Measurements from ENCODE around the gene GPC6.

Gene GPC6

DNA sequence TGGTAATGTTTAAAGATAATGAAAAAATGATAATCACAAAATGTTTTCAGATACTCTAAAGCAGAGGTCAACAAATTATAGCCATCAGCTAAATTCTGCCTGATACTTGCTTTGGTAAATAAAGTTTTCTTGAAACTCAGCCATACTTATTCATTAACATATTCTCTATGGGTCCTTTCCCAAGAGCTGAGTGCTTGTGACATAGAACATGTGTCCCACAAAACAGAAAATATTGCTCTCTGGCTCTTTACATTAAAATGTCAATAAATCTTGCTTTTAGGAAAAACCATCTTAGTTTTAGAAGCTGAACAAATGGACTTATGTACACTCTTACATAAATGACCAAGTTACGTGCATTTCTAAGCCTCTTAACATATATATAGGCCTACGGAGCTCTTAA lies 945.8 kb downstream of the GPC6 start:
- Histone ChIP-seq H3K4me3 (ENCODE audit: low read depth, low read length) (no peak overlapping the region), H3K36me3 (replicated peaks) (no peaks in the 10 kb centered on the region), H3K27ac (no peak overlapping the region), H3K27me3 (replicated peaks) (no peaks in the 10 kb centered on the region)
- TF ChIP-seq, protein P1, sequence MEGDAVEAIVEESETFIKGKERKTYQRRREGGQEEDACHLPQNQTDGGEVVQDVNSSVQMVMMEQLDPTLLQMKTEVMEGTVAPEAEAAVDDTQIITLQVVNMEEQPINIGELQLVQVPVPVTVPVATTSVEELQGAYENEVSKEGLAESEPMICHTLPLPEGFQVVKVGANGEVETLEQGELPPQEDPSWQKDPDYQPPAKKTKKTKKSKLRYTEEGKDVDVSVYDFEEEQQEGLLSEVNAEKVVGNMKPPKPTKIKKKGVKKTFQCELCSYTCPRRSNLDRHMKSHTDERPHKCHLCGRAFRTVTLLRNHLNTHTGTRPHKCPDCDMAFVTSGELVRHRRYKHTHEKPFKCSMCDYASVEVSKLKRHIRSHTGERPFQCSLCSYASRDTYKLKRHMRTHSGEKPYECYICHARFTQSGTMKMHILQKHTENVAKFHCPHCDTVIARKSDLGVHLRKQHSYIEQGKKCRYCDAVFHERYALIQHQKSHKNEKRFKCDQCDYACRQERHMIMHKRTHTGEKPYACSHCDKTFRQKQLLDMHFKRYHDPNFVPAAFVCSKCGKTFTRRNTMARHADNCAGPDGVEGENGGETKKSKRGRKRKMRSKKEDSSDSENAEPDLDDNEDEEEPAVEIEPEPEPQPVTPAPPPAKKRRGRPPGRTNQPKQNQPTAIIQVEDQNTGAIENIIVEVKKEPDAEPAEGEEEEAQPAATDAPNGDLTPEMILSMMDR (IDR thresholded peaks at IDR 0.05; ENCODE audit: low read depth, low read length, missing control alignments) = no peak
- no peak for DNase-seq
- in situ Hi-C loops (cut with HindIII; ENCODE audit: low pct_ligation_motif_present, low sequenced_read_pairs) = no loop called here

DNA sequence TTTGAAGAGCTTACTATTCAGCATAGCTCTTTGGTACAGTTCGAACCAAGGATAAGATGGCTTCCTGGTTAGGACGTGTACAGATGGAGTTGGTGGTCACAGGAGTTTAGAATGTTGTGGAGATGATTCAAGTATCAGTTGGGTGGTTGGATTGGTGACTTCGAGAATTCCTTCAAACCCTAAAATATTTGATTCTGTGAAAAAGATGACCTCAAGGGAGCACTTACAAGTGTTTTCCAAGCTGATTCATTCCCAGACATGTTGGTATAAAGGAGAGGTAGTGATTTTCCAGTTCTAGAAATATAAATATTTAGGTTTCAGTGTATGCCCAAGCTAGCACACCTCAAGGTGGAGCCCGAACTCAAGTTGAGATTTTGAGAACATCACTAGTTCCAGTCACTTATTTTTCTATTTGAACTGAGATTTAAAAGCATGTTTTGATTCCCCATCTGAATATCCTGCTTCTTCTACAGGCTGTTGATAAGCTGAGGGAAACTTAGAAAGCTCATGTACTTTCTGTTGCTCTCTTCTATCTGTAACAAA lies 946.8 kb downstream of the GPC6 start:
- in situ Hi-C loops (cut with HindIII; ENCODE audit: low pct_ligation_motif_present, low sequenced_read_pairs) = no loop called here
- DNase-seq = peak; percentile 72
- H3K4me3 ChIP-seq (ENCODE audit: low read depth, low read length) = no peak overlapping the region
- H3K36me3 ChIP-seq (replicated peaks) = no peaks in the 10 kb centered on the region
- peak overlapping the region; percentile 49 for H3K27ac ChIP-seq
- TF ChIP-seq, protein P1 (IDR thresholded peaks at IDR 0.05; ENCODE audit: low read depth, low read length, missing control alignments) = peak; percentile 42
- no peaks in the 10 kb centered on the region for H3K27me3 ChIP-seq (replicated peaks)

DNA sequence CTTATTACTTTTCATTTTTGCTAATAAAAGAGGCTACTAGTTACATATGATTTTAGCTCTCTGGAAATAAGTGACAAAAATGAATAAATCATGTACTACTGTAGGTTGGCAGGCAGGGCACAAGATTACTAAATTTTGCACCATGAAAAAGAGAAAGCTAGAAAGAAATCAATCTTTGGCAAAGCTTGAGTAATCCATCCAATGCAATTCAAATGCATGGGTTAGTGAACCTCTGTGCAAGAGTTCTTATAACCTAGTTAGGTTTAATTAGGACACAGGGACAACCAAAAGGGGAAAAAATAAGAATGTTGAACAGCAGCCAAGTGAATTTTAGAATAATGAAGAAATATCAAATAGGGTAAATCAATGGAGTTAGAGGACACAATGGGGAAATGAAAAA lies 947.4 kb downstream of the GPC6 start:
- DNase-seq = no peak
- Histone ChIP-seq H3K27ac (no peak overlapping the region), H3K27me3 (replicated peaks) (no peaks in the 10 kb centered on the region), H3K36me3 (replicated peaks) (no peaks in the 10 kb centered on the region), H3K4me3 (ENCODE audit: low read depth, low read length) (no peak overlapping the region)
- TF ChIP-seq, protein P1 (IDR thresholded peaks at IDR 0.05; ENCODE audit: low read depth, low read length, missing control alignments) = no peak
- in situ Hi-C loops (cut with HindIII; ENCODE audit: low pct_ligation_motif_present, low sequenced_read_pairs) = no loop called here

GRCh38 chr13:94175076-94175475 lies 948.5 kb downstream of the GPC6 start:
- in situ Hi-C loops (cut with HindIII; ENCODE audit: low pct_ligation_motif_present, low sequenced_read_pairs) = no loop called here
- no peaks in the 10 kb centered on the region for H3K36me3 ChIP-seq (replicated peaks)
- no peaks in the 10 kb centered on the region for H3K27me3 ChIP-seq (replicated peaks)
- TF ChIP-seq, protein P1 (IDR thresholded peaks at IDR 0.05; ENCODE audit: low read depth, low read length, missing control alignments) = no peak
- no peak overlapping the region for H3K4me3 ChIP-seq (ENCODE audit: low read depth, low read length)
- no peak for DNase-seq
- H3K27ac ChIP-seq = no peak overlapping the region

GRCh38 chr13:94176561-94176960 lies 950.0 kb downstream of the GPC6 start:
- Histone ChIP-seq H3K27ac (no peak overlapping the region), H3K36me3 (replicated peaks) (no peaks in the 10 kb centered on the region), H3K4me3 (ENCODE audit: low read depth, low read length) (no peak overlapping the region), H3K27me3 (replicated peaks) (no peaks in the 10 kb centered on the region)
- DNase-seq = no peak
- in situ Hi-C loops (cut with HindIII; ENCODE audit: low pct_ligation_motif_present, low sequenced_read_pairs) = no loop called here
- TF ChIP-seq, protein P1 (IDR thresholded peaks at IDR 0.05; ENCODE audit: low read depth, low read length, missing control alignments) = no peak

GRCh38 chr13:94177041-94177440 lies 950.4 kb downstream of the GPC6 start:
- in situ Hi-C loops (cut with HindIII; ENCODE audit: low pct_ligation_motif_present, low sequenced_read_pairs) = no loop called here
- TF ChIP-seq, protein P1 (IDR thresholded peaks at IDR 0.05; ENCODE audit: low read depth, low read length, missing control alignments) = no peak

More at GRCh38 chr13:94177041-94177440, 950.4 kb downstream of the GPC6 start:
- DNase-seq = no peak
- Histone ChIP-seq H3K36me3 (replicated peaks) (no peaks in the 10 kb centered on the region), H3K4me3 (ENCODE audit: low read depth, low read length) (no peak overlapping the region), H3K27me3 (replicated peaks) (no peaks in the 10 kb centered on the region), H3K27ac (no peak overlapping the region)

All from brain microvascular endothelial cell (primary cell).